Neural progenitor cell (in vitro differentiated cells): Measurements from ENCODE around the gene SYNJ2. TPM values are rescaled to one million over a fixed set of nuclear protein-coding genes. Genes with fewer than 3 reads are reported as not detected.

Experiments used
- DNase-seq: peaks from one replicate; pipeline ENCODE4 v3.0.0-alpha.2; 2016; ENCODE audit warnings: low spot score
- H2AFZ ChIP-seq: fragments of 200-600 bp; sonication (generic); replicated peaks from 2 replicates; pipeline ENCODE4 v1.6.1; 2016; ENCODE audit warnings: antibody characterized with exemption
- H3F3A ChIP-seq: fragments of 200-600 bp; sonication (generic); 2 replicates; pipeline ENCODE4 v1.6.1; 2016; ENCODE audit warnings: antibody characterized with exemption, low read depth
- H3K27ac ChIP-seq: fragments of 200-600 bp; sonication (generic); 2 replicates; pipeline ENCODE4 v1.5.1; 2016; ENCODE audit warnings: mild to moderate bottlenecking
- H3K27me3 ChIP-seq: fragments of 200-600 bp; sonication (generic); 2 replicates; pipeline ENCODE4 v1.6.1; 2016; ENCODE audit warnings: mild to moderate bottlenecking, moderate library complexity
- H3K36me3 ChIP-seq: fragments of 200-600 bp; sonication (generic); 2 replicates; pipeline ENCODE4 v1.5.1; 2016
- H3K4me1 ChIP-seq: fragments of 200-600 bp; sonication (generic); 2 replicates; pipeline ENCODE4 v1.6.1; 2016; ENCODE audit warnings: mixed run types
- H3K4me2 ChIP-seq: fragments of 200-600 bp; sonication (generic); 2 replicates; pipeline ENCODE4 v1.6.1; 2016
- H3K4me3 ChIP-seq: fragments of 200-600 bp; sonication (generic); 2 replicates; pipeline ENCODE4 v1.5.1; 2016
- H3K79me2 ChIP-seq: fragments of 200-600 bp; sonication (generic); 2 replicates; pipeline ENCODE4 v1.6.1; 2016; ENCODE audit warnings: low read depth
- H3K9ac ChIP-seq: fragments of 200-600 bp; sonication (generic); 2 replicates; pipeline ENCODE4 v1.6.1; 2016
- H3K9me3 ChIP-seq: fragments of 200-600 bp; sonication (generic); 2 replicates; pipeline ENCODE4 v1.5.1; 2016; ENCODE audit warnings: low read depth
- H4K20me1 ChIP-seq: fragments of 200-600 bp; sonication (generic); 2 replicates; pipeline ENCODE4 v1.6.1; 2016; ENCODE audit warnings: low read depth
- H3K27ac Mint-ChIP-seq: 3 replicates; pipeline ENCODE4 v1.8.0; 2021; ENCODE audit warnings: mixed read lengths
- H3K27me3 Mint-ChIP-seq: 2 replicates; pipeline ENCODE4 v1.8.0; 2022; ENCODE audit warnings: low read depth, mild to moderate bottlenecking, inconsistent platforms, moderate library complexity, mixed read lengths; ENCODE audit not compliant: insufficient read depth
- H3K36me3 Mint-ChIP-seq: 3 replicates; pipeline ENCODE4 v1.8.0; 2021; ENCODE audit warnings: mixed read lengths
- H3K4me1 Mint-ChIP-seq: 3 replicates; pipeline ENCODE4 v1.8.0; 2021; ENCODE audit warnings: mixed read lengths
- H3K4me3 Mint-ChIP-seq: 3 replicates; pipeline ENCODE4 v1.8.0; 2021; ENCODE audit warnings: mild to moderate bottlenecking, moderate library complexity, mixed read lengths
- H3K9me3 Mint-ChIP-seq: 3 replicates; pipeline ENCODE4 v1.8.0; 2020; ENCODE audit warnings: mixed read lengths
- CTCF ChIP-seq: fragments of 200-600 bp; sonication (generic); IDR thresholded peaks from 2 replicates; pipeline ENCODE4 v1.5.1; 2017; ENCODE audit warnings: antibody characterized with exemption, mild to moderate bottlenecking
- EZH2 ChIP-seq: fragments of 200-600 bp; sonication (generic); IDR thresholded peaks from 2 replicates; pipeline ENCODE4 v1.6.1; 2017; ENCODE audit warnings: antibody characterized with exemption, mild to moderate bottlenecking, moderate library complexity
- EZH2phosphoT487 ChIP-seq: fragments of 200-600 bp; sonication (generic); IDR thresholded peaks from 2 replicates; pipeline ENCODE4 v1.6.1; 2017; ENCODE audit warnings: antibody characterized with exemption
- total RNA-seq: library from RNA; depleted of rRNA; stranded (reverse); fragments of >200 nt; gene quantifications from 2 replicates; pipeline ENCODE4 v1.2.3, GENCODE V29; 2015; ENCODE audit warnings: low replicate concordance

The SYNJ2 gene
- total RNA-seq, 1 donor from 2014 or later: 4.8 TPM

GRCh38 chr6:157996918-157997702 is 15.4 kb downstream of the SYNJ2 start:
- Histone ChIP-seq H3K36me3 (no peaks in the 10 kb centered on the region), H3K4me2 (no peak overlapping the region), H3K9ac (no peak overlapping the region), H3K9me3 (no peaks in the 10 kb centered on the region), H3K79me2 (no peaks in the 10 kb centered on the region), H3K4me1 (peaks cover 5% of the 10 kb centered on the region), H3K27me3 (no peaks in the 10 kb centered on the region), H2AFZ (no peak overlapping the region), H3K27ac (no peak overlapping the region), H3F3A (no peaks in the 10 kb centered on the region), H4K20me1 (no peaks in the 10 kb centered on the region), H3K4me3 (no peak overlapping the region)
- Mint-ChIP-seq H3K9me3 (no peaks in the 10 kb centered on the region), H3K4me1 (peaks cover 17% of the 10 kb centered on the region), H3K27ac (no peak overlapping the region), H3K27me3 (no peaks in the 10 kb centered on the region), H3K36me3 (no peaks in the 10 kb centered on the region), H3K4me3 (no peak overlapping the region)
- TF ChIP-seq EZH2: no peak
- no peak for TF ChIP-seq CTCF
- TF ChIP-seq EZH2phosphoT487: no peak
- no peak for DNase-seq

- Histone ChIP-seq H3K4me1 (peaks cover 5% of the 10 kb centered on the region), H3K27me3 (no peaks in the 10 kb centered on the region), H3K9me3 (no peaks in the 10 kb centered on the region), H3K9ac (no peak overlapping the region), H3K4me2 (no peak overlapping the region), H3F3A (no peaks in the 10 kb centered on the region), H3K36me3 (no peaks in the 10 kb centered on the region), H2AFZ (no peak overlapping the region), H4K20me1 (no peaks in the 10 kb centered on the region), H3K4me3 (no peak overlapping the region), H3K27ac (no peak overlapping the region), H3K79me2 (no peaks in the 10 kb centered on the region)
- no peak for DNase-seq
- Mint-ChIP-seq H3K27ac (no peak overlapping the region), H3K36me3 (no peaks in the 10 kb centered on the region), H3K27me3 (no peaks in the 10 kb centered on the region), H3K4me1 (peaks cover 26% of the 10 kb centered on the region), H3K4me3 (no peak overlapping the region), H3K9me3 (no peaks in the 10 kb centered on the region)
- TF ChIP-seq CTCF: no peak
Measured at GRCh38 chr6:157997893-157998608, 16.4 kb downstream of the SYNJ2 start.

GRCh38 chr6:157998707-157999167 is 17.1 kb downstream of the SYNJ2 start:
- TF ChIP-seq EZH2phosphoT487 (no peak), EZH2 (no peak), CTCF (no peak)
- DNase-seq: no peak
- Histone ChIP-seq H3K9me3 (no peaks in the 10 kb centered on the region), H3K79me2 (no peaks in the 10 kb centered on the region), H3K4me1 (peaks cover 5% of the 10 kb centered on the region), H2AFZ (no peak overlapping the region), H3K9ac (no peak overlapping the region), H3K27ac (no peak overlapping the region), H4K20me1 (no peaks in the 10 kb centered on the region), H3K27me3 (no peaks in the 10 kb centered on the region), H3K36me3 (no peaks in the 10 kb centered on the region), H3K4me2 (no peak overlapping the region), H3F3A (no peaks in the 10 kb centered on the region), H3K4me3 (no peak overlapping the region)
- Mint-ChIP-seq H3K4me1 (peaks cover 33% of the 10 kb centered on the region), H3K27me3 (peaks cover under 1% of the 10 kb centered on the region), H3K36me3 (no peaks in the 10 kb centered on the region), H3K9me3 (no peaks in the 10 kb centered on the region), H3K4me3 (no peak overlapping the region), H3K27ac (no peak overlapping the region)
